HG02884 (cell line): ENCODE measurements around the gene ZNF638.
"Not testable (repeated sequence)": the region's sequence is repeated elsewhere in the genome, so short reads cannot be mapped to it uniquely, and the experiment has no call there.

Source experiments
- ATAC-seq: cut with Tn5 transposase; IDR thresholded peaks from one replicate; pipeline ENCODE4 v1.9.1; 2021; ENCODE audit warnings: mild to moderate bottlenecking, moderate library complexity; ENCODE audit not compliant: unreplicated experiment

The ZNF638 gene

GRCh38 chr2:71331581-71332434, at the start of gene ZNF638:
Gene ZNF638 (plus strand): TSS chr2:71331782. CDS start chr2:71348955, 17,173 bp downstream.
- peak; percentile 93 for ATAC-seq

GRCh38 chr2:71281950-71282349, 49.6 kb upstream of the ZNF638 start:
- no peak for ATAC-seq

- no peak for ATAC-seq
Measured at GRCh38 chr2:71282493-71282892, 49.1 kb upstream of the ZNF638 start.

GRCh38 chr2:71283131-71283530, 48.5 kb upstream of the ZNF638 start:
- ATAC-seq = no peak

- no peak for ATAC-seq
Measured at GRCh38 chr2:71285706-71286105, 45.9 kb upstream of the ZNF638 start.

- ATAC-seq = no peak
Measured at GRCh38 chr2:71291398-71291797, 40.2 kb upstream of the ZNF638 start.

- ATAC-seq = no peak
Measured at GRCh38 chr2:71292159-71292558, 39.4 kb upstream of the ZNF638 start.

- no peak for ATAC-seq
Measured at GRCh38 chr2:71298914-71299313, 32.7 kb upstream of the ZNF638 start.

GRCh38 chr2:71299507-71299906, 32.1 kb upstream of the ZNF638 start:
- no peak for ATAC-seq

- ATAC-seq = no peak
Measured at GRCh38 chr2:71303849-71304248, 27.7 kb upstream of the ZNF638 start.

GRCh38 chr2:71306762-71307161, 24.8 kb upstream of the ZNF638 start:
- no peak for ATAC-seq

- no peak for ATAC-seq
Measured at GRCh38 chr2:71313016-71313766, 18.4 kb upstream of the ZNF638 start.

GRCh38 chr2:71317060-71317459, 14.5 kb upstream of the ZNF638 start:
- ATAC-seq = no peak

GRCh38 chr2:71317900-71318299, 13.7 kb upstream of the ZNF638 start:
- not testable (repeated sequence) for ATAC-seq

GRCh38 chr2:71323386-71323785, 8.2 kb upstream of the ZNF638 start:
- ATAC-seq = no peak

GRCh38 chr2:71326968-71327367, 4.6 kb upstream of the ZNF638 start:
- no peak for ATAC-seq

GRCh38 chr2:71327916-71328315, 3.7 kb upstream of the ZNF638 start:
- no peak for ATAC-seq

- no peak for ATAC-seq
Measured at GRCh38 chr2:71330155-71330554, 1.4 kb upstream of the ZNF638 start.

GRCh38 chr2:71330585-71331330, 824 bp upstream of the ZNF638 start:
- ATAC-seq = no peak

- not testable (repeated sequence) for ATAC-seq
Measured at GRCh38 chr2:71331331-71331580, 326 bp upstream of the ZNF638 start.

GRCh38 chr2:71332435-71332796, 834 bp downstream of the ZNF638 start:
- ATAC-seq = no peak

- ATAC-seq = no peak
Measured at GRCh38 chr2:71333619-71334018, 2.0 kb downstream of the ZNF638 start.
